Central memory CD8-positive, alpha-beta T cell (primary cell): ENCODE measurements around the gene LDLRAD4.

Experiments used
- ATAC-seq: fragments of 150-1000 bp; cut with Tn5 transposase; replicated peaks from 2 replicates; pipeline ENCODE4 v1.10.0; 2022; ENCODE audit warnings: mild to moderate bottlenecking, moderate FRiP score, moderate number of reproducible peaks; ENCODE audit not compliant: poor library complexity, severe bottlenecking; ENCODE audit errors: extremely low read depth
- DNase-seq, 2 donors: peaks; one replicate each; pipeline ENCODE4 v3.0.0; 2021; ENCODE audit warnings: low spot score in 2 of 2
- H3K27ac Mint-ChIP-seq: one replicate; pipeline ENCODE4 v1.8.0; 2022; ENCODE audit warnings: low read depth, mild to moderate bottlenecking, moderate library complexity, mixed read lengths
- H3K27me3 Mint-ChIP-seq: one replicate; pipeline ENCODE4 v1.8.0; 2022; ENCODE audit warnings: mixed read lengths
- H3K36me3 Mint-ChIP-seq: one replicate; pipeline ENCODE4 v1.8.0; 2022; ENCODE audit warnings: mild to moderate bottlenecking, moderate library complexity, mixed read lengths; ENCODE audit not compliant: insufficient read depth
- H3K4me1 Mint-ChIP-seq: one replicate; pipeline ENCODE4 v1.8.0; 2022; ENCODE audit warnings: mixed read lengths
- H3K4me3 Mint-ChIP-seq: one replicate; pipeline ENCODE4 v1.8.0; 2022; ENCODE audit warnings: mild to moderate bottlenecking, moderate library complexity, mixed read lengths
- H3K9me3 Mint-ChIP-seq: one replicate; pipeline ENCODE4 v1.8.0; 2022; ENCODE audit warnings: mixed read lengths

The LDLRAD4 gene

DNA sequence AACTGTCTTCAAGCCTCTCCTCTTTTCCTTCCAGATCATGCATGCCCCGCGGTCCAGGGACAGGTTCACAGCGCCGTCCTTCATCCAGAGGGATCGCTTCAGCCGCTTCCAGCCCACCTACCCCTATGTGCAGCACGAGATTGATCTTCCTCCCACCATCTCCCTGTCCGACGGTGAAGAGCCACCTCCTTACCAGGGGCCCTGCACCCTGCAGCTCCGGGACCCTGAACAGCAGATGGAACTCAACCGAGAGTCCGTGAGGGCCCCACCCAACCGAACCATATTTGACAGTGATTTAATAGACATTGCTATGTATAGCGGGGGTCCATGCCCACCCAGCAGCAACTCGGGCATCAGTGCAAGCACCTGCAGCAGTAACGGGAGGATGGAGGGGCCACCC is 426.5 kb downstream of the LDLRAD4 start:
- Mint-ChIP-seq H3K4me1 (peaks cover 7% of the 10 kb centered on the region), H3K9me3 (peaks cover 6% of the 10 kb centered on the region), H3K27ac (no peak overlapping the region), H3K4me3 (no peak overlapping the region), H3K27me3 (no peaks in the 10 kb centered on the region), H3K36me3 (no peaks in the 10 kb centered on the region)
- ATAC-seq (no peak), DNase-seq (no peak)

GRCh38 chr18:13646633-13647032 is 428.1 kb downstream of the LDLRAD4 start:
- no peaks in the 10 kb centered on the region for H3K27me3 Mint-ChIP-seq
- no peaks in the 10 kb centered on the region for H3K4me1 Mint-ChIP-seq
- no peak for ATAC-seq
- DNase-seq, result no peak
- no peak overlapping the region for H3K4me3 Mint-ChIP-seq
- H3K9me3 Mint-ChIP-seq, result no peaks in the 10 kb centered on the region
- no peaks in the 10 kb centered on the region for H3K36me3 Mint-ChIP-seq
- H3K27ac Mint-ChIP-seq, result no peak overlapping the region

DNA sequence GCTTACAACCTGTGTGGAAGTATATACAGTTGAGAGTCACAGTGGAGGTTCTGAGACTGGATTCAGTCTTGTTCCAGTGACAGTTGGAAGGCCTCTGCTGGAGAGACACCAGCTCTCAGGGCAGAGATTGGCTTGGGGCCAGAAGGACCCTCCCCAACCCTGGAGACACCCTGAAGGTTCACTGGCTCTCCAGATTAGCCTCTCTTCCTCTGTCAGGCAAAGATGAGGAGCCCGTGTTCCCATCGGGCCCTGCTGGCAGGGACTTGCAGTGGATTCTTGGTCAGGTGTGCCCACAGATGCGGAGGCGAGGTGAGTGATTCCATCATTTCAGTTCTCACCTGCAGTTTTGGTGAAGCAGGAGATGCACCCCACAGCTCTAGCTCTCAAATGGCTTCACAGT is 429.2 kb downstream of the LDLRAD4 start:
- no peak for DNase-seq
- H3K27ac Mint-ChIP-seq, result no peak overlapping the region
- no peak for ATAC-seq
- H3K36me3 Mint-ChIP-seq, result no peaks in the 10 kb centered on the region
- no peaks in the 10 kb centered on the region for H3K27me3 Mint-ChIP-seq
- no peaks in the 10 kb centered on the region for H3K4me1 Mint-ChIP-seq
- no peak overlapping the region for H3K4me3 Mint-ChIP-seq
- H3K9me3 Mint-ChIP-seq, result no peaks in the 10 kb centered on the region

- Mint-ChIP-seq H3K27ac (no peak overlapping the region), H3K9me3 (no peaks in the 10 kb centered on the region), H3K27me3 (no peaks in the 10 kb centered on the region), H3K4me1 (no peaks in the 10 kb centered on the region), H3K4me3 (no peak overlapping the region), H3K36me3 (no peaks in the 10 kb centered on the region)
- DNase-seq, result no peak
- ATAC-seq, result no peak
These were observed 431.1 kb downstream of the LDLRAD4 start for GRCh38 chr18:13649397-13650390.

GRCh38 chr18:13653746-13654433 is 435.3 kb downstream of the LDLRAD4 start:
- no peak for ATAC-seq
- no peak overlapping the region for H3K27ac Mint-ChIP-seq

DNA sequence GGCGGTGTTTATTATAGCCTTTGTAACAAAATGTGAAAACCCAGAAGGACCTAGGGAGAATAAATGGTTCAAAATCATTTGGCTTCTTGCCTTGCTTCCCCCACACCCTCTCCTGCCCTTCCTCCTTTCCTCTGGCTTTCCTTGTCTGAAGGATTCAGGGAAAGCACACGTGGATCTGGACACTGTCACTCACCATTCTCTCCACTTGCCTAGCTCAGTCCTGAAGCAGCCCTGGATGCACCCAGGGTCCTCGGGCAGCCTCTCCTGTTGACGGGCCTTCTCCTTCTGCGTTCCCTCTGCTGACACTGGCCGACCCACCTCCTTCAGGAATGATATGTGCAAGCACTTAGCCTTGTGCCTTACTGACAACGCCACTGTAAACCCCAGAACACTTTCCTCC is 439.4 kb downstream of the LDLRAD4 start:
- DNase-seq (no peak), ATAC-seq (no peak)
- H3K9me3 Mint-ChIP-seq, result no peaks in the 10 kb centered on the region
- no peaks in the 10 kb centered on the region for H3K4me1 Mint-ChIP-seq
- H3K27ac Mint-ChIP-seq, result no peak overlapping the region
- H3K4me3 Mint-ChIP-seq, result no peak overlapping the region
- H3K36me3 Mint-ChIP-seq, result peaks cover 3% of the 10 kb centered on the region
- no peaks in the 10 kb centered on the region for H3K27me3 Mint-ChIP-seq

More at GRCh38 chr18:13653746-13654433, 435.3 kb downstream of the LDLRAD4 start:
- Mint-ChIP-seq H3K36me3 (no peaks in the 10 kb centered on the region), H3K9me3 (no peaks in the 10 kb centered on the region), H3K27me3 (no peaks in the 10 kb centered on the region), H3K4me1 (no peaks in the 10 kb centered on the region), H3K4me3 (no peak overlapping the region)
- no peak for DNase-seq

DNA sequence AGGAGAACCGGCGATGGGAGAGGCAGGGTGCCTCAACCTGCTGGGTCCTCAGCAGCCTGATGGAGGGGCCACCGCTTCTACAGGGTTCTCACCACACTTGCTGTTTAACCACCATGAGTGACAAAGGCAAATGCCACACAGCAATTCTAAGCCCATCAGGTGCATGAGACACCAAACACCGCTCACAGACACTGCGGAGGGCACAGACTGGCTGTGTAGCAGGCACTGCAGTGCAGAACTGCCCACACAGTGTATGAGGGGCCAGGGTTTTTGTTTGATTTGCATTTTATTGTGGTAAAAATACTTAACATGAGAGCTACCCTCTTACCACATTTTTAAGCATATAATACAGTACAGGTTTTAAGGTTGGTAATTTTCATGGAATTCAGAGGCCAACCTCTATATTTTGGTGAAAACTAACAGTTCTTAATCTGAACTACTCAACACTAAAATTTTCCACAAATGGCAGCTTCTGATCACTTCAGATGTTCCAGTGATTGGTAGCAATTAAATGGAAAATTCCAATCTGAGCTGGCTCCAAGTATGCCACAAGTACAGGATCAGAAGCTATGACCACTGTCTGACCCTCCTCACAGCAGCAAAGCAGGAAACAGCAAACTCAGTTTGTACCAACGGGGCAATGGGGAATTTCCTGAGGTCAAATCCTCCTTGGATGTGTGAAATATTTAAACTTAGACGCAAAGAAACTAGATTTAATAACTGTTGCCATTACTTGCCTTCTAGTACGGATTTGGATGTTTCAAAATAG is 440.1 kb downstream of the LDLRAD4 start:
- peaks cover 3% of the 10 kb centered on the region for H3K36me3 Mint-ChIP-seq
- no peaks in the 10 kb centered on the region for H3K9me3 Mint-ChIP-seq
- H3K4me1 Mint-ChIP-seq, result no peaks in the 10 kb centered on the region
- H3K27ac Mint-ChIP-seq, result no peak overlapping the region
- H3K27me3 Mint-ChIP-seq, result no peaks in the 10 kb centered on the region
- ATAC-seq (no peak), DNase-seq (no peak)
- no peak overlapping the region for H3K4me3 Mint-ChIP-seq

DNA sequence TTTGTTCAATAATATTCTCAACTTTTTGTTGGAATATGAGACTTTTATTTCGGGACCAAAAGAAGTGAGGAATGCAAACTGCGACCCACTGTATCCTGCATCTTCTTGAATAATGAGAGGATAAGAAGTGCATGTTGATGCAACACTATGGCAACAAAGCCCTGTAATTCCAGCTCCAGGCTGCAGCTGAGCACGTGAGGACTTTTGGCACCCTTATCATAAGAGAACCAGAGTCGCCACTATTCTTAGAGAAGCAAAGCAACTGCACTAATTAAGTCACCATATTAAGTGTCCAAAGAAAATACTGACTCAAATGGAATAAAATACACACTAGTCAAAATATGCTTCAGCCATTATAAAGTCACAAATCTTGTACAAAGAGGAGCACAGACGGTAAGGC is 441.9 kb downstream of the LDLRAD4 start:
- DNase-seq (no peak), ATAC-seq (no peak)
- no peaks in the 10 kb centered on the region for H3K27me3 Mint-ChIP-seq
- H3K27ac Mint-ChIP-seq, result no peak overlapping the region
- no peaks in the 10 kb centered on the region for H3K4me1 Mint-ChIP-seq
- no peaks in the 10 kb centered on the region for H3K9me3 Mint-ChIP-seq
- H3K4me3 Mint-ChIP-seq, result no peak overlapping the region
- peaks cover 8% of the 10 kb centered on the region for H3K36me3 Mint-ChIP-seq

- Mint-ChIP-seq H3K27me3 (no peaks in the 10 kb centered on the region), H3K9me3 (no peaks in the 10 kb centered on the region), H3K4me3 (no peak overlapping the region), H3K4me1 (no peaks in the 10 kb centered on the region), H3K27ac (no peak overlapping the region), H3K36me3 (peaks cover 9% of the 10 kb centered on the region)
- DNase-seq, result no peak
- ATAC-seq, result no peak
These were observed 442.7 kb downstream of the LDLRAD4 start for GRCh38 chr18:13661051-13661778.

DNA sequence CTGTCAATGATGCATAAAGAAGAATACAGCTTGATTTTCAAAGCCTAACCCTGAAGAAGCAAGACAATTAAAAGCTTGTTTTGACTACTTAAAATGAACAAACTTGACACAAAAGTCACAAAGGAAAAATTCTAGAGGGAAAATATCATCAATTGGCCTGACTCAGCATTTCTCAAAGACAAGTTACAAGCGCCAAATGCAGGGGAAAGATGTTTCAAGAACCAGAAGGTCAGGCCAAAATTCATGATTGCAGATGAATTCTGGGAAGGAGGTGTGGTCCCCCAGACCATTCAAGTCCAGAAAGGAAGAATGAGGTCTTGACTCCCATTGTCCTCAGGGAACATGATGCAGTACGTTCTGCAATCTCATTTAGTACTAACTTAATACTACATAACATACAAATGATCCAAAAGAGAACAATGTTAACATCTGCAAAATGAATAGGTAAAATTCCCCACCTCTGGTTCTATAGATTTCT is 443.3 kb downstream of the LDLRAD4 start:
- Mint-ChIP-seq H3K27me3 (no peaks in the 10 kb centered on the region), H3K4me3 (no peak overlapping the region), H3K36me3 (peaks cover 15% of the 10 kb centered on the region), H3K4me1 (no peaks in the 10 kb centered on the region), H3K9me3 (no peaks in the 10 kb centered on the region), H3K27ac (no peak overlapping the region)
- no peak for DNase-seq
- no peak for ATAC-seq

DNA sequence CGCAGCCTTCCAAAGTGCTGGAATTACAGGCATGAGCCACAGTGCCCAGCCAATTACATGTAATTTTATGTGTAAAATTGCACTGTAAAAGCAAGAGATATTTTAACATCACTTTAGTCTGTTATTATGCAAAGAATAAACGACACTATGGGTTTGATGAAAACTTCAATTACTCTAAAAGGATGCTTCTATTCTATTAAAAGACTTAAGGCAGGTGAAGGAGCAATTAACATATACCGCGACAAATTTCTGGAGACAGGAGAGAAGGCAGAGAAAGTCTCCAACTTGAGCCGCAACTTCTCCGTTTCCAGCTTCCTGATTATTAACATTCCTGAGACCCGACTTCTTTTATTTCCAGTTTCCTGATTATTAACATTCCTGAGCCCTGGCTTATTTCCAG is 454.1 kb downstream of the LDLRAD4 start:
- no peaks in the 10 kb centered on the region for H3K9me3 Mint-ChIP-seq
- ATAC-seq, result no peak
- no peak overlapping the region for H3K4me3 Mint-ChIP-seq
- peaks cover 16% of the 10 kb centered on the region for H3K4me1 Mint-ChIP-seq
- no peak overlapping the region for H3K27ac Mint-ChIP-seq
- H3K27me3 Mint-ChIP-seq, result no peaks in the 10 kb centered on the region
- DNase-seq, result no peak
- H3K36me3 Mint-ChIP-seq, result peaks cover 7% of the 10 kb centered on the region

- no peaks in the 10 kb centered on the region for H3K9me3 Mint-ChIP-seq
- peaks cover 6% of the 10 kb centered on the region for H3K36me3 Mint-ChIP-seq
- H3K27ac Mint-ChIP-seq, result no peak overlapping the region
- DNase-seq (no peak), ATAC-seq (no peak)
- H3K4me3 Mint-ChIP-seq, result no peak overlapping the region
- H3K27me3 Mint-ChIP-seq, result no peaks in the 10 kb centered on the region
- H3K4me1 Mint-ChIP-seq, result peaks cover 10% of the 10 kb centered on the region
These were observed 457.9 kb downstream of the LDLRAD4 start for GRCh38 chr18:13676471-13676870.
